Measurements from ENCODE around the gene ZBED4. TPM values are rescaled to one million over a fixed set of nuclear protein-coding genes. Genes with fewer than 3 reads are reported as not detected.

Gene ZBED4
- total and polyA plus RNA-seq, 2 of the 13 experiments (the other 11 are each of a cell fraction or from before 2014, with no cell fraction given): 5.4 to 9.6 TPM

DNA sequence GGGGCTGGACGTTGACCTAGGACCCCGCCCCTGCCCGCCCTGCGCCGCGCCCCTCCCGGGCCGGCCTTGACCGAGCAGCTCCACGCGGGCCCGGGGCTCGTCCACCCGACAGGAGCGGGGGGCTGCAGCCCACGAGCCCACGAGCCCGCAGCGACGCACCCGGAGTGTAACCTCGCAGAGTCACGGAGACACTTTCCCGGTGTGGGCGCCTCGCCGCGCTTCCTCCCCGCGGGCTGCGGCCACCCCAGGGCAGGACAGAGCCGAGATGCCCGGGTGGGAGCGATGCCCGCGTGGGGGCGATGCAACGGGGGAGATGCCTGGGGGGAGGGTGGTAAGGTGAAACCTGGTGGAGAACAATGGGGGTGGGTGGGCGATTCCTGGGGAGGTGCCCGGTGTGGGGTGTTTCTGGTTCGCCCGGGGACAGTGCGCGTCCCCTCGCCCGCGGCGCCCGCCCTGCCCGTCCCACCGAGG is 4.9 kb upstream of the ZBED4 start (continued):
- TF ChIP-seq ZNF616 (CRISPR knock-in tag; IDR thresholded peaks at IDR 0.05; ENCODE audit: low read depth) (no peak), JUND (CRISPR knock-in tag; IDR thresholded peaks at IDR 0.05) (no peak)

GRCh38 chr22:49849161-49850020 is 4.3 kb upstream of the ZBED4 start:
- ATAC-seq (no peak), FAIRE-seq (no peak), DNase-seq (ENCODE audit: low spot score) (no peak)
- intact Hi-C loops (cut with micrococcal nuclease; ENCODE audit: unreplicated experiment): no loop called here
- Histone ChIP-seq H3K27me3 (ENCODE audit: control insufficient read depth in 1 of 2, insufficient read depth in 2 of 2, low read length in 2 of 2) (peaks cover 15 to 49% of the 10 kb centered on the region in 2 experiments), H3K79me2 (ENCODE audit: insufficient read depth, low read length) (peaks cover 3% of the 10 kb centered on the region), H3K9ac (ENCODE audit: insufficient read depth, low read depth, low read length) (no peak overlapping the region), H2AFZ (ENCODE audit: low read length) (no peak overlapping the region), H3K36me3 (replicated peaks in 1 of 2; ENCODE audit: control insufficient read depth in 1 of 2, insufficient read depth in 2 of 2, low read length in 2 of 2) (no peaks in the 10 kb centered on the region), H3K4me1 (ENCODE audit: insufficient read depth, low read length) (peaks cover 40% of the 10 kb centered on the region), H3K4me2 (ENCODE audit: low read depth, low read length) (peak overlapping the region; percentile 78), H4K20me1 (ENCODE audit: insufficient read depth, low read length) (peaks cover 2% of the 10 kb centered on the region; the same call in 1 of the 2 replicates), H3K9me3 (ENCODE audit: low read length) (no peaks in the 10 kb centered on the region), H3K27ac (ENCODE audit: extremely low read length, insufficient read depth, low read length) (no peak overlapping the region), H3K4me3 (replicated peaks in 1 of 3; ENCODE audit: insufficient read depth in 1 of 3, low read depth in 2 of 3, low read length in 3 of 3) (peak overlapping the region; percentile 50 to 72 (median 59); a peak in 3 of 6 replicates)
- POLR2A ChIA-PET: no interaction called here
- in situ Hi-C loops (cut with HindIII; ENCODE audit: extremely low pct_ligation_motif_present, low pct_unique_long_range_greater_than_20kb): no loop called here
- 50% methylated on average over 16 of the region's 89 CpGs for WGBS (ENCODE audit: low lambda C conversion rate)
- BruUV-seq (replicated peaks): no TSS peak
- CTCF ChIA-PET (ENCODE audit: low intra/inter-chr PET ratio, low total read pairs): no interaction called here
- TF ChIP-seq TBX2 (CRISPR knock-in tag; IDR thresholded peaks at IDR 0.05; ENCODE audit: borderline replicate concordance) (no peak), MIER2 (CRISPR knock-in tag; IDR thresholded peaks at IDR 0.05) (no peak), ZNF12 (CRISPR knock-in tag; IDR thresholded peaks at IDR 0.05) (no peak), KDM1A (CRISPR knock-in tag; IDR thresholded peaks at IDR 0.05) (no peak), BCL6 (CRISPR knock-in tag; IDR thresholded peaks at IDR 0.05) (no peak), EZH2 (conservative IDR thresholded peaks at IDR 0.05; ENCODE audit: low read depth, low read length) (peak; percentile 47; the same call in 1 of the 2 replicates), ZXDC (CRISPR knock-in tag; IDR thresholded peaks at IDR 0.05) (no peak), AKAP8 (CRISPR knock-in tag; IDR thresholded peaks at IDR 0.05) (no peak)
- TF ChIP-seq, protein P1, sequence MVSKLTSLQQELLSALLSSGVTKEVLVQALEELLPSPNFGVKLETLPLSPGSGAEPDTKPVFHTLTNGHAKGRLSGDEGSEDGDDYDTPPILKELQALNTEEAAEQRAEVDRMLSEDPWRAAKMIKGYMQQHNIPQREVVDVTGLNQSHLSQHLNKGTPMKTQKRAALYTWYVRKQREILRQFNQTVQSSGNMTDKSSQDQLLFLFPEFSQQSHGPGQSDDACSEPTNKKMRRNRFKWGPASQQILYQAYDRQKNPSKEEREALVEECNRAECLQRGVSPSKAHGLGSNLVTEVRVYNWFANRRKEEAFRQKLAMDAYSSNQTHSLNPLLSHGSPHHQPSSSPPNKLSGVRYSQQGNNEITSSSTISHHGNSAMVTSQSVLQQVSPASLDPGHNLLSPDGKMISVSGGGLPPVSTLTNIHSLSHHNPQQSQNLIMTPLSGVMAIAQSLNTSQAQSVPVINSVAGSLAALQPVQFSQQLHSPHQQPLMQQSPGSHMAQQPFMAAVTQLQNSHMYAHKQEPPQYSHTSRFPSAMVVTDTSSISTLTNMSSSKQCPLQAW (CRISPR knock-in tag; IDR thresholded peaks at IDR 0.05): no peak

Data from HepG2 (cell line).